Measurements from ENCODE around the gene NRG2. TPM values are rescaled to one million over a fixed set of nuclear protein-coding genes. Genes with fewer than 3 reads are reported as not detected.

Gene NRG2
- total and polyA plus RNA-seq, 2 of the 4 experiments (the other 2 are of a cell fraction): 0.18 TPM; not detected in 1

DNA sequence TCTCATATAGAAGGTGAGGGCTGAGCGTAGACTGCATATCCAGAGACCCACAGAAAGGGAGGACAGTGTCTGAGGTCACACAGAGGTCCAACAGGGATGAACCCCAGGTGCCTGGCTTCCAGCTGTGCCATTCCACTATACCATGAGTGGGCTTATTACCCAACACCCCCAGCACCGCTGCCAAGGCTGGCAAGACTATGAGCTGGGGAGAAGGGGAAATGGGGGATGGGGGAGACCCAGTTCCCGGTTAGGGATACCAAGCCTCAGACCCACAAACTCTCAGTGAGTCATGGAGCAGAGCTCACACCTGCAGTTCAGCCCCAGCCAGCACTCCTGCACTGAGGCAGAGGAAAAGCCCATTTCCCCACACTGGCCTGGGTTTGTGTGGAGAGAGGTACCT, 141.1 kb downstream of the NRG2 start:
- Histone ChIP-seq H3K36me3 (ENCODE audit: control insufficient read depth, insufficient read depth, low read length) (no peaks in the 10 kb centered on the region), H3K27ac (ENCODE audit: insufficient read depth, low read length) (no peak overlapping the region), H2AFZ (replicated peaks; ENCODE audit: low read length, poor library complexity) (no peak overlapping the region), H3K9ac (ENCODE audit: low read depth, low read length) (no peak overlapping the region), H3K18ac (ENCODE audit: low read depth, low read length) (no peak overlapping the region), H3K79me1 (ENCODE audit: low read depth in 1 of 2, low read length in 2 of 2) (no peaks in the 10 kb centered on the region), H3K23ac (ENCODE audit: low read depth, low read length) (no peak overlapping the region), H2BK5ac (ENCODE audit: low read depth, low read length, poor library complexity, severe bottlenecking) (no peak overlapping the region), H2BK120ac (ENCODE audit: low read depth, low read length) (no peak overlapping the region), H3K56ac (ENCODE audit: extremely low read depth, insufficient read depth, low read length) (no peak overlapping the region), H4K5ac (ENCODE audit: low read depth, low read length) (no peak overlapping the region), H2BK15ac (ENCODE audit: low read depth, low read length) (no peak overlapping the region), H3K9me1 (ENCODE audit: insufficient read depth, low read length) (no peaks in the 10 kb centered on the region), H3K4me3 (ENCODE audit: insufficient read depth, low read depth, low read length) (no peak overlapping the region), H2AK5ac (ENCODE audit: low read depth, low read length) (no peak overlapping the region), H4K91ac (ENCODE audit: insufficient read depth, low read depth, low read length) (no peak overlapping the region), H2BK20ac (ENCODE audit: low read depth, low read length) (no peak overlapping the region), H3K4me2 (ENCODE audit: low read depth, low read length) (no peak overlapping the region), H3K14ac (replicated peaks; ENCODE audit: low read depth, low read length) (no peak overlapping the region), H3K27me3 (ENCODE audit: control insufficient read depth, insufficient read depth, low read length) (peaks cover 90% of the 10 kb centered on the region), H3K9me3 (ENCODE audit: control insufficient read depth, insufficient read depth, low read length) (no peaks in the 10 kb centered on the region), H3K4me1 (ENCODE audit: control insufficient read depth, insufficient read depth, low read length) (no peaks in the 10 kb centered on the region; the same call in 1 of the 2 replicates), H4K8ac (ENCODE audit: low read depth in 2 of 2, low read length in 2 of 2) (no peak overlapping the region), H2AK9ac (replicated peaks; ENCODE audit: low read depth, low read length, poor library complexity) (no peak overlapping the region), H4K20me1 (ENCODE audit: insufficient read depth, low read length) (no peaks in the 10 kb centered on the region), H3K4ac (ENCODE audit: low read depth, low read length) (no peak overlapping the region)
- DNase-seq: no peak
- intact Hi-C loops (cut with micrococcal nuclease) (no loop called here), dilution Hi-C loops (cut with HindIII; ENCODE audit: low sequenced_read_pairs, unreplicated experiment) (no loop called here), in situ Hi-C loops (cut with MboI; ENCODE audit: low sequenced_read_pairs) (no loop called here)
- no CpG with 5 or more reads among the region's 3 CpGs for WGBS, 2 experiments (ENCODE audit: extremely low coverage in 2 of 2, insufficient read length in 1 of 2)
- TF ChIP-seq MXI1 (IDR thresholded peaks at IDR 0.05; ENCODE audit: borderline replicate concordance, low read depth, low read length): no peak
- TF ChIP-seq, protein P1, sequence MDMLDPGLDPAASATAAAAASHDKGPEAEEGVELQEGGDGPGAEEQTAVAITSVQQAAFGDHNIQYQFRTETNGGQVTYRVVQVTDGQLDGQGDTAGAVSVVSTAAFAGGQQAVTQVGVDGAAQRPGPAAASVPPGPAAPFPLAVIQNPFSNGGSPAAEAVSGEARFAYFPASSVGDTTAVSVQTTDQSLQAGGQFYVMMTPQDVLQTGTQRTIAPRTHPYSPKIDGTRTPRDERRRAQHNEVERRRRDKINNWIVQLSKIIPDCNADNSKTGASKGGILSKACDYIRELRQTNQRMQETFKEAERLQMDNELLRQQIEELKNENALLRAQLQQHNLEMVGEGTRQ (IDR thresholded peaks at IDR 0.05; ENCODE audit: low read depth, low read length): no peak
- TF ChIP-seq SMC3 (IDR thresholded peaks at IDR 0.05; ENCODE audit: low read depth, low read length): no peak
- no TSS peak for BruUV-seq (replicated peaks)
- no peak for ATAC-seq (ENCODE audit: low read depth)
- ChIA-PET POLR2A (ENCODE audit: unreplicated experiment) (no interaction called here), CTCF (no interaction called here)

Data from IMR-90 (cell line).